Inflammatory macrophage treated with lipopolysaccharide for 4 hours (primary cell): Measurements from ENCODE around the gene RXFP4.

ENCODE experiments used
- DNase-seq: peaks from one replicate; pipeline ENCODE4 v3.0.0-alpha.2; 2020

The RXFP4 gene

DNA sequence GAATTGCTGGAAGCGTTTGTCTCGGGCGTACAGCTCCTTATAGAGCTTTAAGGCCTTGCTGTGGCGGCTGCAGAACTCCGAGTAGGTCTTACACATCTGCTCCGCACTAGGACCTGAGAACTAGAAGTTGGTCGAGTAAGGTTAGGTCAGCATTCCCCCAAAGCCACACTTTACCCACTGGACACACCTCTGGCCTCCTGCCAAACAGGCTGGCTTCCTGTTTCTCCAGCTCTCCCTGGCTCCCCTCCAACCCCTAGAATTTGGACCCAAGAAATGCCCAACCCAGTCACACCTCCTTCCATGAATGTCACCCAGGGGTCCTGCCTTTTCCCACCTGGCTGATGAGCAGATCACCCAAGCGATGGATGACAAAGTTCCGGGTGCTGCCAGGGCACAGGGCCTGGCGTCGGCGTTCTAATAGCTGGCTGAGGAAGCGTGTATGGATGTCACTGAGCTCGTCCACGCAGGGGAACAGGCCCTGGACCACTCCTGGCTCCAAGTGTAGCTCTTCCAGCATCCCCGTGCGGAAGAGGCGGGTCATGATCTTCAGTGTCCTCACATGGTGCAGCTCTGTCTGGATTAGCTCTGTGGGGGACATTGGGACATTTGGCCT is 21.3 kb downstream of the RXFP4 start:
- DNase-seq: no peak

DNA sequence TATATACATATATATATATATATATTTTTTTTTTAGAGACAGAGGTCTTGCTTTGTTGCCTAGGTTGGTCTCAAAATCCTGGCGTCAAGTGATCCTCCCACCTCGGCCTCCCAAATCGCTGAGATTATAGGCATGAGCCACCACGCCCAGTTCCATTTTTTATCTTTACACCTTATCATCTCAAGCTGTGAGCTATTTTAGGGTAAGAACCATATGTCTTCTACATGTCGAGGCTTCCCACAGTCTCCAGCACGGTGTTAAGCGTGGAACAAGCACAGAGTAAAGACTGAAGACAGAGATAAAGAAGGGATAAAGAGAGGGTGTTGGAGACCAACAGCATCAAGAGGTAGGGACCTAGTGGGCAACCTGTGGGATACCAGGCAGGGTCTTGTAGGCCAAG is 22.8 kb downstream of the RXFP4 start:
- no peak for DNase-seq

DNA sequence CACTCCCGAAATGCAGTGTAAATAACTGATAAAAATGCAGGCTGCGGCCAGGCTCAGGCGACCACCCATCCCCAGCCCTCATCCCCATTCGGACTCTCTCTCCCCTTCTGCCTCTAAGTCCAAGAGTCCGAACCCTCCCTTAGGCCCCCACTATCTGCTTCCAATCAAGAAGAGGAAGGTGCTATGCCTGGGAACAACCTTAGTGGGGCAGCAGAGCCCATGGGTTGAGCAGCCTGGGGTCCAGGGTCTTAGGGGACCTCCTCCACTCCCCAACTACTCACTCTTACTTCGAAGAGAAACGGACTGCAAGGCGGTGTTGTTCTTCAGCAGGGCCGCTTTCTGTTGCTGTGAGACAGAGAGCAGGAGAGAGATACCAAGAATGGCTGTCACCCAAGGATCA is 24.7 kb downstream of the RXFP4 start:
- no peak for DNase-seq

DNA sequence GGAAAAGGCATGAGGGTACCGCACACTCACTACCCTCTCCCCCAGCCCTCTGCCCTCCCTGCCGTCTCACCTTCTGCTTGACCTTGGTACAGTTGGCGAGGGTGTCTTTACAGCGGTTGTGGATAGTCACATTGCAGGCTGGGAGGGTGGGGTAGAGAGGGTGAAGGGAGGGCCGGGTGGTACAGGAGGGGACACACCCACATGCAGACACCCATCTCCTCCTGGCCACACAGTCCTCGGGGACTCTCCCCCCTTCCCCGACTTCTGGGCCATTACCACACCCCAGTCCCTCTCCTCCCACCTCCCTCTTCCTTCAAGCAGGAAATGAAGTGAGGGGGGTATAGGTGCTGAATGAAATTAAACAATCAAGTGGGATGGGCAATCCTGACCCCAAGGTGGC is 25.3 kb downstream of the RXFP4 start:
- DNase-seq: no peak

DNA sequence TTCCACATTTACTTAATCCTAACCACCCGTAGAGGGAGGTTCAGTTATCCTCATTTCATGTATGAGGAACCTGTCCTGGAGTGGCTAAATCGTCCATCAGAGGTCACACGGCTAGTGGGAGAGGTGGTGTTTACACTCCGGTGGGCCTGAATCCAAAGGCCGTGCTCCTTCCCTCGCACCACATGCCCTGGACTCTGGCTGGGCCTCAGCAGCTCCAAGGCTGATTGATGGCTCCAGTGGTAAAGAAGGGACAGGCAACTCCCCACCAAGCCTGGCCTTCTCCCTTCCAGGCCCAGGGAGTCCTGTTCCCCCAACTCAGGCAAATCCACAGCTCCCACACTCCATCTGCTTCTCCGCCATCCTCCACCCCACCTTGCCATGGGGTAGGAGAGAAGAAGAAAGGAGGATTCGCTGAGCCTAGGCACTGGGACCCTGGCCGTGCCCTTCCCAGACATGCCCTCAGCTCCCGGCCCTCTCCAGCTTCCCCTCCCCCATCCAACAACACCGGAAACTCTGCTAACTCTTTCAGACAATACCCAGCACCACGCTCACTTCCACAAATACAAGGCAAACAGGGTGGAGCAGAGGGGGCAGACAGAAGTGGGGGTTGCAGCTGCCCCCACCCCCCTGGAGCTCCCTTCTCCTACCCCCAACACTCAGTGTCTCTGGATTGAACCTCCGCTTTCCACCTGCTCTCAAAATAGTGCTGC is 26.1 kb downstream of the RXFP4 start:
- DNase-seq: no peak

DNA sequence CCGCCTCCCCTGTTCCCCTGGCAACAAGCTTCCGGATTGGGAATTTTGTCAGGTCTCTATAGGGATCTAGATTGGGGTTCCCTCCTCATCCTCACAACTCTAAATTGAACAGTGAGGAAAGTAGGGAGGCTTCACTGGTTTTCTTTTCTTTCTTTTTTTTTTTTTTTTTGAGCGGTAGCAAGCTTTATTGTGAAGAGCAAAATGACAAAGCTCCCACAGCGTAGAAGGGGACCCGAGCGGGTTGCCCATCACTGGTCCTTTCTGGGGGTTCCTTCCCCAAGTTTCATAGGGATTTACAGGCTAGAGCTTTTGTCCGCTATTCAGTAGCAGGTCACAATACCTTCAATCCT is 26.6 kb downstream of the RXFP4 start:
- DNase-seq: no peak

DNA sequence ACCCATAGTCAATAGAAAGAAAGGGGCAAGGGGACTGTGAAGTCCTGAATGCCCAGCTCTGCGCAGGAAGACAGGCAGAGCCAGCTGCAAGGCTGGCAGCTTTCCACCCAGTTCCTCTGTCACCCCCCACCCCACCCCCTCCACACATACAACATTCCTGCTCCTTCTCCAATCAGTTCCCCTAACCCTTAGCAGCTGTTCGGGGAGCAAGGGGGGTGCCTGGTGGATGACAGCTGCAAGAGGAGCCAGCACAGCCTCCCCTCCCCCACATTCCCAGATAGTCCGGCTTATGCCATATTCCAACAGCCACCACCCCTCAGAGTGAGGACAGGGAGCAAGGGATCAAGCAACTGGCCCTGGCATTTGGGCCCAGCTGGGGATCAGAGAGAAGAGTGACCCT is 27.2 kb downstream of the RXFP4 start:
- DNase-seq: no peak

DNA sequence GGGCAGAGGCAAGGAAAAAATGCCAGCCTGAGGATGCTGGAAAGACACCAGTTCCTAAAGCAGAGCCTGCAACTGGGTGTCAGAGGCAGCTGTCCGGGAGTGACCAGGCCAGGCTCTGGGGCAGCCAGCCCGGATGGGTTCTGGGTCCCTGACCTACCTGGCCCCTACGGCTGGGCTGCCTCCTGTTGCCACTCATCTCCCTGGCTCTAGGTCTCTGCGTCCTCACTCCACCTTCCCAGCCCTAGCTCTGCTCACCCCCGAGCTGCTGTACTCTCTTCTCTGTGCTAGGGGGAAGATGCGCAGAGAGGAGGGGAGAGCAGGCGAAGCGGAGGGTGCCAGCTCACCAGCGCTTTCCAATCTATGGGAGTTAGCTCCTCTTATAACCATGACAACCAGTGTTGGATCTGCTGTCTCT is 27.9 kb downstream of the RXFP4 start:
- no peak for DNase-seq

DNA sequence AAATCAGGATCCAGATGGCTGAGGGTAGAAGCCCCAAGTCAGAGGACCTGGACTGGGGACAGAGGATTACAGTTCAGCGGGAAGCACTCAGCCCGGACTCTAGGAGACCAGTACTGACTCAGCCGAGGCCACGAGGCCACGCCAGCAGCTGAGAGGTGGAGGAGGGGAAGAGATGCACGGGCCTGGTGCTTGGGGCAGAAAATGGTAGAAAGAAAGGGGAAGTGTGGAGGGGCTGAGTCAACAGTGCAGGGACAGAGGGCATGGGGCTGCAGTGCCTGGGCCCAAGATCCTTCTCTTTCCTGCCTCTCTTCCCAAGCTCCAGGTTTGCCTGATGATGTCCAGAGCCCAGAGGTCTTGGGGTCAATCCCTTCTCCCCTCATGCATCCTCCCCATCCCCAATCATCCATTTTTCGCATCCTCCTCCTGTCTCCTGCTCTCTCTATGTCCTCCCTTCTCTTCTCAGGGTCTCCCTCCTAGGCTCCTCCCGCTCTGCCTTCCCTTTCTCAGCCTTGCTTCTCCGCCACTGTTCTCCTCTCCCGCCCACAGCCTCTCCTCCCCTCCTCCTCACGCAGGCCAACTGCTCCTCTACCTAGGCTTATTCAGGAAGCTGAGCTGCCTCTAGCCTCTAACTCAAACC is 29.2 kb downstream of the RXFP4 start:
- peak; percentile 95 for DNase-seq

DNA sequence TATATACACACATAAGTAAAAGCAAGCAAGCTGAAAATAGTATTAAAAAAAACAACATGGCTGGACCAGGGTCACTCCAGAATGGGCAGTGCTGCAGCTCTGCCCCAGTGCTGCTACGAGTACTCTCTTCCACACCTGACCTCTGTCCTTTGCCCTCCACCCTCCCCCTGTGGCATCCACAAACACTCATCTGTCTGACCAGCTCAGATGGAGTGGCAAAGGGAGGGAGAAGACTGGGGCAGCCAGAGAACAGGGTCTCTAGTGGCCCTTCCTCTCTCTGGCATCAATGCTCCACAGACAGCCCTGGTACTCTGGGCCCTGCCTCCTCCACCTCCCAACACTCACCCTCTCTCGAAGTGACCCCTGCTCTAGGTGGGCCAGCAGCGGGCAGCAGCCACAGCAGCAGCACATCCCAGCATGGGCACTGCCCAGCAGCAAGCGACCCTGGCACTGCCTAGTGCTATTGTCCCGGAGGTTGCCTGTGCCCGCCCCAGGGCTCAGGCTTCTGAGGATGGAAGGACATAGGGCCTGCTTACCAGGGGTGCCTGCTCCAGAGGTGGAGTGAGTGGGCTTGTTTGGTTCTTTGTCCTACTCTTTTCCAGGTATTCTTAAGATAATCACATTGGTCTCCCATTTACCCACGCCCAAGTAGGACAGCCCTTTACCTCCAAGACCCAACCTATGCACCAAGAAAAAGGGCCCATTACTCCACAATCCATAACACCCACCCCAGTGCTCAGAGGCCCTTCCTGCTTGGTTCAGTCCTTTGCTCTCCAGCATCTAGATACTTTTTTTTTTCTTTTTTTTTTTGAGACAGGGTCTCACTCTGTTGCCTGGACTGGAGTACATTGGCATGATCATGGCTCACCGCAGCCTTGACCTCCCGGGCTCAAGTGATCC is 30.7 kb downstream of the RXFP4 start:
- DNase-seq: no peak

DNA sequence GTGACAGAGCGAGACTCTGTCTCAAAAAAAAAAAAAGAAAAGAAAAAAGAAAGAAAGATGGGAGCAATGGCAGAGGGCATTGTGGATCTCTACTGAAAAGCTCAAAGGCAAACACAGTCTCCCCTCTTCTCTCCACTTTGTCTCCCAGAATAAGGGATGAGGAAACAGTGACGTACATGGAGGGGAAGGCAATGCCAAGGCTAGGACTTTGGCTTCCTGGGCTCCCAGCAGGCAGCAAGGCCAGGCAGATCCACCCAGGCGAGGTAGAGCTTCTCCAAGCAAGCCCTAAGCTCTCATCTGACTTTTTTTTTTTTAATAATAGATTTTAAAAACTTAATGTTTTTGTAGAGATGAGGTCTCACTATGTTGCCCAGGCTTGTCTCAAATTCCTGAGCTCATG is 32.3 kb downstream of the RXFP4 start:
- DNase-seq: no peak

DNA sequence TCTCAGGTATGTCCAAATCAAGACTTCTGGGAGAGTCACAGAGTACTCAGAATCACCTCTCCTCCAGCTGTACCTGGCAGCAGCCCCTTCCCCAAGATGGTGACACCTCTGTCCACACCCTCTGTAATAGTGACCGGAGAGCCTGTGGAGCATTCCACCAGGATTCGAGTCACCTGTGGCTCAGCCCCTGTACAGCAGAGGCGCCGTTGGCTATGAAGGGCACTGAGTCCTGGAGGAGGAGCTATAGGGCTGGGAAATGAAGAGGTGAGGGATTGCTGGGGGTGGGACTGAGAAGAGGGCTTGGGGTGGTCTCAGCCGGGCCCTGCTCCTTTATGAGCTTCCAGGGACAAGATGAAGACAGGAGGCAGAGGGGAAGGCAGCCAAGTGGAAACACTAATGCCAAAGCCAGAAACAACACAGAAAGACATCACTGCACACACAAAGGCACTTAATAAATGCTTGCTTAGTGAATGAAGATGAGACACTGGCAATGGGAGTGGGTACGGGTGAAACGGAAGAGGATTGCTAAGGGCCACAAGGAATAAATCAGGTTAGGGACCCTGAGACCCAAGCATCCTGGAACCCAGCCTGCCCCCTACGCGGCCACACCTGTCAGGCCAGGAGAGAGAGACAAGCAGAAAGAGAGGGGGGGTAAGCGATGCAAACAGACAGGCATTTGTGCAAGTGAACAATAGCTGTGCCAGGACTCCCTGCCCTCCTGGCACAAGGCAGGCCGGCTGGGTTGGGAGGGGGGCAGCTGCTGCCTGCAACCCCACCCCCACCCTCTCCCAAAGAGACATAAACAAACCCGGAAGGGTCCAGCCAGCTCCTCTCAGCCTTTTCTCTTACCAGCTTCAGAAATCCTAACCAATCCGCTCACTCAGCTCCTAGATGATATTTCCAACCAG is 33.0 kb downstream of the RXFP4 start:
- no peak for DNase-seq

DNA sequence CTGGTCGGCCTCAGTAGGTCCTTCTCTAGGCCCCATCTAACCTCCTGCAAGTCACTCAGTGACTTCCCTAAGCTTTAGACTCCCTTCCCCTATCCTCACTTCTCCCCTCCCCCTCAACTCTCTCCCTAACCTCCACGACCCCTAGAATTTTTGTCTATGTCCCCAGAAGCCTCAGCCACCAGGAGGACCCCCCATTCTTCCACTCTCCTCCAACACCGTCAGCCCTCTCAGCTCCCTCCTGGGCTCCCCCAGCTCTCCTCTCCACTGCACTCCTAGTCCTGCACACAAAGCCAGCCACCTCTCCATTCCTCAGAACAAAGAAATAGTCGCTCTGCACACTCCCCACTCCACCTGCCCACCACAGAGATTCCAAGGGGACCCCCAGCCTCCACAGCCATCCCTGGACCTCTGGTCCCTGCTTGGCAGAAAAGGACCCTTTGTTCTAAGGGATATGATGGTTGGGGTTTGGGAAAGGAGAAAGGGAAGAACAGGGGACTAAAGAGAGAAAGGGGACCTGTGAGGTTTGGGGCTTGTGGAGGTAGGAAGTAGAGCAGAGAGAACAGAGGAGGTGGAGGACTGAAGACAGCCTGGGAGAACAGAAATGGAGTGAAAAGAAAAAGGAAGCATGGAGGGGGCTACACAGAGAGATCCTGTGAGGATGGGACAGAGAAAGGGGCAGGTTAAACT is 34.1 kb downstream of the RXFP4 start:
- no peak for DNase-seq

DNA sequence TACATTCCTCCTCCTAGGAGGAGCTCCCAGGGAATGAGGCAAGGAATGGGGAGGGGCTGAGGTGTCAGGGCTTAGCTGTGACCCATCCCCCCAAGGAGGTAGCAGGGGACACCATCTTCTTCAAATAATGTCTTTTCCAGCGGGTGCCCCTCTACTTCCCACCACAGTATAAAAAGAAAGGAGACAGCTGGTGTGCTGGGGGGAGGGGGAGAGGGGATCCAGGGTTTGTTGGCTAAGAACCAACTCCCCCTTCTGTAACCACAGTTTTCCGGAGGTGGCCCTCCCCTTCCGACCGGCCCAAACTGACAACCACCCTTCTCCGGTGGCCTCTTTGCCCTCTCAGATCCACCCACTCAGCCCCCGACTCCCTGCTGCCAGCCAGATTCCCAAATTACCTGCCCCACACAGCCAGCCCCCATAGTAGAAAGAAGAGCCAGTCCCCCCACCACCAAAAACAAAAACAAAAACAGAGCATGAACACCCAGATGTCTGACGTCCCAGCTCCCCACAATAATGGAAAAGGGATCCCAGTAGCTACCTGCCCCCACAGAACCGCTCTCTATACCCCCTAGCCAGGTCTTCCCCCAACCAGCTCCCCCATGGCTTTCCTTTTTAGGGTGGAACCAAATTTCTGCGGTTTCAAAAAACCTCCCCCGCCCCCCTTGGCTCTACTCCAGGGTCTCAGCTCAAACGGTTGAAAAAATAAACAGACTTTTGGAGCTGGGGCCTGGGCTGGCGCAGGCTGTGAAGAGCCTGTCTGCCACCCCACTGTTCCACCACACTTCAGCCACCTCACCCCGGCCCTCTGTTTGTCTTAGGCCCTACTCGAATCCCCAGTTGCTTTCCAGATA is 34.8 kb downstream of the RXFP4 start:
- DNase-seq: no peak

DNA sequence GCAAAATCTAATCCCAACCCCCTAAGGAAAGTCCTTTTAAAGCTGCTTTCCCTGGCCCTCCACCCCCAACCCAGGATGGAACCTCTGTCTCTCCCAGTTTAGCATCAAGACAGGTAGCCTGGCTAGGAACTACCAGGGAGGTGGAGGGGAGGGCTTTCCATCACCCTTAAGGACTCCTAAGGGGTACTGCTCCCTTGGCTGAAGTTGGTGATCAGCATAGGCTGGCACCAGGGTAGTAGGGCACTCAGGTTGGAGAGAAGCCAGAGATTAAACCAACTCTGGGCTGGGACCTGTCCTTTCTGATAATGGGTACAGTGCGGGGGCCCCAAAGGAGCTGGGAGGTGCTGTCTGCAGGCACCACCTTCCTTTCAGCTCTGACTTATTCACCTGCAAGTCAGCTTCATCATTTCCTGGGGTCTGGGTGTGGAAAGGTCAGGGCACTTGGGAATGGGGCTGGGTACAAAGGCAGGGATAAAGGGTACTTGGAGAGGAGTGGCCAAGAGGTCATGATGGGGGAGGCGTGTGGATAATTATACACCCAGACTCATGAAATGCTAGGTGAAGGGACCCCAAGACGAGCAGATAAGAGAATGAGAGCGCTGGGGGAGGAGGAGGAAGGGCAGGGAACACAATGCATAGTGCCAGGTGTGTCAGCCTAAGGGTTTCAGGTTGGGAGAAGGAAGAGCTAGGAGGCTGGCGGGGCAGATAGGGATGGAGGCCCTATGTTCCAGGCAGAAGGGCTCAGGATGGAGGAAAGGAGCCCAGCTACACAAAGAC is 35.7 kb downstream of the RXFP4 start:
- no peak for DNase-seq

DNA sequence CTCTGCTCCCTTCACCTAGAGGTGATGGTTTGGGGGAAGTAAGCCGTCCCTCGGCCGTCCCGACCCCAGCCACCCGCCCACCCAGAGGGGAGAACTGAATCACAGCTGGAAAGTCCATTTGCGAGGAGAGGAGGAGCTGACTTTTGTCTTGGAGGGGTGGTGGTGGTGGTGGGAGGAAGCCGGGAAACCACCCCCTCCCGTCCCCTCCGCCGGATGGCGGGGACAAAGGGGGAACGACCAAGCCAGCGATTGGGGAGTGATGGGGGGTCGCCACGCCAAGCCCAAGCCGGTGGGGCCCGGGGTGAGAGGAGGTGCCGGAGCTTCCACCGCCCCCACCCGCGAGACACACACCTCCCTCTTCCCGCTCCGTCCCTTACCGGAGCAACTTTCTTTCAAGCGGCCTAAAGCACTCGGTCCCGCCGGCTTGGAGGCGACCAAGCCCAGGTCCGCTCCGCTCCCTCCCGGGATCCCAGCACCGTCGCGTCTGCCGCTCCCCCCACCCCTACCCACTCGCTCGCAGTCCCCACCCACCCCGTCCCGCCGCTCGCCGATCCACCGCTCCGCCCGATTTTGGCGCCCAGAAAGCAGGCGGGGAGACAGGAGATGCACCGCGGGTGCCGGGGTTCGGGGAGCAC is 36.4 kb downstream of the RXFP4 start:
- peak; percentile 85 for DNase-seq

DNA sequence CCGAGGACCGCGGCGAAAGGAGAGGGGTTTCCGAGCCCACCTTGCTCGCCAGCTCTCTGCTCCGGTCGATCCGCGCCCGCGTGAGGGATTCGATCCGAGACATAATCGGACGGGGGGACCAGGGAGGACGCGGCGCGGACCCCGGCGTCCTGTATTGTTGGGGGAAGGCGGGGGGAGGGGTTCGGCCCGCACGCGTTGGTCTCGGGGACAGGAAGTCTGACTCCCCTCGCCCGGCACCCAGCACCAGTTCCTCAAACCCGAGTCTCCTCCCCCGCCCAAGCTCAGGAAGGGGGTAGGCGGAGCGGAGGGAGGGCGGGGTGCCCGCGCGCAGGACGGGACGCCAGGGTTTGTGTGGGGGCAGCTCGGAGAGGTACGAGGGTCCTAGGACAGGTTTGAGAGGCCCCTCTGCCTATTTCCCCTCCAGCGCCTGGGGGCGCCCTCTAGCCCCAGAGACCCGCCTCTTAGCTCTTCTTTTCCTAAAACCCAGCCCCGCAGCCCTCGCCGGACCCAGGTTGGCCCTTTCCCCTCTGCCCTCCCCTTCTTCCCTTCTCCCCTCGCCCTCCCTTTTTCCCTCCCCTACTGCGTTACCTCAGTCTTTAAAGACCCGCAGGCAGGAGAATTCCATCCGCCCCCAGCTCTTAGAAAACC is 37.0 kb downstream of the RXFP4 start, which contains the start of gene ARHGEF2:
TSS of gene ARHGEF2 (minus strand) at position 223 of the 648 bp plus-strand sequence. CDS start at position 103, 120 bp downstream.
- DNase-seq: peak; percentile 88

DNA sequence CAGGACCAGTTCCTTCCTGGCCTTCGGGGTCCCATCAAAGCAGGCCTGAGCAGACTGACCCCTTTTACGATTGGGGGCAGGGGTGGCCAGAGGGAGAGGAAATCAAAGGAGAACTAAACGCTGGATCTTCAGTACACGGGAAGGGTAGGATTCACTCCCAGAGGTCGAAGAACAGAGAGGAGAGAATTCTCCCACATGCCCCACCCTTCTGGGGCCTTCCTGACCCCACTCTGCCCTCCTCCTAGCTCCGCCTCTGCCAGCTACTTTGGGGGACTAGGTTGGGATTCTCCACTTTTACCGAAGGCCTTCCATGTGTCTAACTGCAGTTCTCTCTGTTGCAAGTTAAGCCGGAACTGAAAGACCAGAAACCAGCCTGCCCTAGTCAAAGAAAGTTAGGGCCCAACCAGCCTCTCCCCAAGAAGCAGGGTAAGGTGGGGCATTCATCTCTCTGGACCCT is 37.6 kb downstream of the RXFP4 start:
- peak; percentile 93 for DNase-seq
